Measurements from ENCODE around the gene CRKL.
"Not testable (repeated sequence)": the region's sequence is repeated elsewhere in the genome, so short reads cannot be mapped to it uniquely, and the experiment has no call there.

CRKL gene

DNA sequence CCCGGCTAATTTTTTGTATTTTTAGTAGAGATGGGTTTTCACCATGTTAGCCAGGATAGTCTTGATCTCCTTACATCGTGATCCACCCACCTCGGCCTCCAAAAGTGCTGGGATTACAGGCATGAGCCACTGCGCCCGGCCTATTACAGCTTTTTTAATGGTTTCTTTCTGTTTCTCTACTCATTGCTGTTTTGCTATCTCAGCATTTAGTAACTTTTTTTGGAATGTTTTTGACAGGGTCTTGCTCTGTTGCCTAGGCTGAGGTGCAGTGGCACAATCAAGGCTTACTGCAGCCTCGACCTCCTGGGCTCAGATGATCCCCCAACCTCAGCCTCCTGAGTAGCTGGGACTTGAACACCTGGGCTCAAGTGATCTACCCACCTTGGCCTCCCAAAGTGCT, 4.7 kb upstream of the CRKL start:
- Mint-ChIP-seq H3K9me3 (no peaks in the 10 kb centered on the region), H3K4me1 (ENCODE audit: low read depth) (peaks cover 10% of the 10 kb centered on the region), H3K27me3 (no peaks in the 10 kb centered on the region), H3K4me3 (no peak overlapping the region), H3K36me3 (ENCODE audit: low read depth) (no peaks in the 10 kb centered on the region), H3K27ac (no peak overlapping the region)

GRCh38 chr22:20918663-20919218, 1.5 kb downstream of the CRKL start:
- H3K9me3 Mint-ChIP-seq, result no peaks in the 10 kb centered on the region
- H3K4me3 Mint-ChIP-seq, result peak overlapping the region; percentile 98
- H3K36me3 Mint-ChIP-seq (ENCODE audit: low read depth), result peaks cover 31% of the 10 kb centered on the region
- H3K27ac Mint-ChIP-seq, result peak overlapping the region; percentile 87
- peaks cover 34% of the 10 kb centered on the region for H3K4me1 Mint-ChIP-seq (ENCODE audit: low read depth)
- no peaks in the 10 kb centered on the region for H3K27me3 Mint-ChIP-seq

GRCh38 chr22:20919718-20920117, 2.5 kb downstream of the CRKL start:
- Mint-ChIP-seq H3K9me3 (no peaks in the 10 kb centered on the region), H3K36me3 (ENCODE audit: low read depth) (peaks cover 33% of the 10 kb centered on the region), H3K27ac (peak overlapping the region; percentile 50), H3K4me1 (ENCODE audit: low read depth) (peaks cover 43% of the 10 kb centered on the region), H3K4me3 (peak overlapping the region; percentile 98), H3K27me3 (no peaks in the 10 kb centered on the region)

GRCh38 chr22:20920881-20921203, 3.6 kb downstream of the CRKL start:
- Mint-ChIP-seq H3K27me3 (no peaks in the 10 kb centered on the region), H3K27ac (peak overlapping the region; percentile 26), H3K4me3 (peak overlapping the region; percentile 98), H3K9me3 (no peaks in the 10 kb centered on the region), H3K36me3 (ENCODE audit: low read depth) (peaks cover 44% of the 10 kb centered on the region), H3K4me1 (ENCODE audit: low read depth) (peaks cover 55% of the 10 kb centered on the region)

DNA sequence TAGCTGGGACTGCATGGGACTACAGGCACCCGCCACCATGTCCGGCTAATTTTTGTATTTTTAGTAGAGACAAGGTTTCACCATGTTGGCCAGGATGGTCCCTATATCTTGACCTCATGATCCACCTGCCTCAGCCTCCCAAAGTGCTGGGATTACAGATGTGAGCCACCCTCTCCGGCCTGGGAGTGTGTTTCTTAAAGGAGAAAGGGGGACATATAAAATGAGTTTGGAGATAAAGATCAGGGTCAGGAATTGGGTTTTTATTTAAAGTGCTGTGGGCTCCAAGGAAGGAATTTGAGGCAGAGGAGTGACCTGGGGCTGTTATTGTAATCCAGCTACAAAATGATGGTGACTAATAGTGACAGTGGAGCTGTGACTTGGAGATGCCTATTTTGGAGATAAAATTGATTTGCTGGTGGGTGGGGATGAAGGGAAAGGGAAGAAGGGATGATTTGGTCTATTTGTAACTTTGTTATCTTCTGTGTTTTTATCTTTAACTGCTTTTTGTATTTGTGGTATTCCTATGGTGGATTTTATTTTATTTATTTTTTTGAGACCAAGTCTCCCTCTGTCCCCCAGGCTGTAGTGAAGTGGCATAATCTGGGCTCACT, 5.0 kb downstream of the CRKL start:
- peak overlapping the region; percentile 3 for H3K4me3 Mint-ChIP-seq
- H3K4me1 Mint-ChIP-seq (ENCODE audit: low read depth), result peaks cover 60% of the 10 kb centered on the region
- no peaks in the 10 kb centered on the region for H3K27me3 Mint-ChIP-seq
- no peaks in the 10 kb centered on the region for H3K9me3 Mint-ChIP-seq
- peak overlapping the region; percentile 53 for H3K27ac Mint-ChIP-seq
- H3K36me3 Mint-ChIP-seq (ENCODE audit: low read depth), result peaks cover 51% of the 10 kb centered on the region

DNA sequence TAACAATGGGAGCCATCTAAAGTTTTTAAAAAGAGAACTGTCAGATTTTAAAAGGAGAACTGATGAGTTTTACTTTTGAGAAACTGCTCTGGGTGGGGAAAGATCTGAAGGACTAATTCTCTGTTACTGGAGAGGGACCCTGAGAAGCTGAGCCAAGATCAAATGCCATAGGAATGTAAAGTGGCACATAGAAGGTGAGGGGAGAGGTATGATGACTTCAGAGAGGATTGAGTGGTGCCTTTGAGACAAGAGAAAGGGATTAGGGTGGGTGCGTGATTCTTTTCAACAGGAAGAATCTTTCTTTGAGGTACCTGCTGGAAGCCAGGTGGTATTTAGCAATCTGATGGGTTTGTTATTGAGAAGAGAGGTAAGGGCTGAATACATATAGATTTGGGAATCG, 9.0 kb downstream of the CRKL start:
- no peaks in the 10 kb centered on the region for H3K27me3 Mint-ChIP-seq
- H3K27ac Mint-ChIP-seq, result peak overlapping the region; percentile 0
- no peak overlapping the region for H3K4me3 Mint-ChIP-seq
- peaks cover 38% of the 10 kb centered on the region for H3K36me3 Mint-ChIP-seq (ENCODE audit: low read depth)
- peaks cover 64% of the 10 kb centered on the region for H3K4me1 Mint-ChIP-seq (ENCODE audit: low read depth)
- H3K9me3 Mint-ChIP-seq, result no peaks in the 10 kb centered on the region

DNA sequence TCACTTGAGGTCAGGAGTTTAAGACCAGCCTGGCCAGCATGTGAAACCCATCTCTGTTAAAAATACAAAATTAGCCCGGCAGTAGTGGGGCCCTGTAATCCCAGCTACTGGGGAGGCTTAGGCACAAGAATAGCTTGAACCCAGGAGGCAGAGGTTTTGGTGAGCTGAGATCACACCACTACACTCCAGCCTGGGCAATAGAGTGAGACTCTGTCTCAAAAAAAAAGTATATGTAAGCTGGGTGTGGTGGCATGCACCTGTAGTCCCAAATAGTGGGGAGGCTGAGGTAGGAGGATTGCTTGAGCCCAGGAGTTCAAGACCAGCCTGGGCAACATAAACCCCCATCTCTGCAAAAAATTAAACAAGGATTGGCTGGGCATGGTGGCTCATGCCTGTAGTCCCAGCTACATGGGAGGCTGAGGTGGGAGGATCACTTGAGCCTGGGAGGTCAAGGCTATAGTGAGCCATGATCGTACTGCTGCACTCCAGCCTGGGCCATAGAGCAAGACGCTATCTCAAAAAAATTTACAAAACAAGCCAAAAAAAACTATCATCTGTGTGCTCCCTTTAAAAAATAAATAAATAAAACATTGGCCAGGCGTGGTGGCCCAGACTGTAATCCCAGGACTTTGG, 10.8 kb downstream of the CRKL start:
- Mint-ChIP-seq H3K36me3 (ENCODE audit: low read depth) (peaks cover 37% of the 10 kb centered on the region), H3K27ac (no peak overlapping the region)

GRCh38 chr22:20928573-20928967, 11.4 kb downstream of the CRKL start:
- Mint-ChIP-seq H3K4me3 (no peak overlapping the region), H3K36me3 (ENCODE audit: low read depth) (peaks cover 39% of the 10 kb centered on the region), H3K27me3 (no peaks in the 10 kb centered on the region), H3K9me3 (no peaks in the 10 kb centered on the region), H3K27ac (no peak overlapping the region), H3K4me1 (ENCODE audit: low read depth) (peaks cover 58% of the 10 kb centered on the region)

More for the DNA sequence above, 10.8 kb downstream of the CRKL start:
- Mint-ChIP-seq H3K4me1 (ENCODE audit: low read depth) (peaks cover 58% of the 10 kb centered on the region), H3K9me3 (no peaks in the 10 kb centered on the region), H3K4me3 (no peak overlapping the region), H3K27me3 (no peaks in the 10 kb centered on the region)

DNA sequence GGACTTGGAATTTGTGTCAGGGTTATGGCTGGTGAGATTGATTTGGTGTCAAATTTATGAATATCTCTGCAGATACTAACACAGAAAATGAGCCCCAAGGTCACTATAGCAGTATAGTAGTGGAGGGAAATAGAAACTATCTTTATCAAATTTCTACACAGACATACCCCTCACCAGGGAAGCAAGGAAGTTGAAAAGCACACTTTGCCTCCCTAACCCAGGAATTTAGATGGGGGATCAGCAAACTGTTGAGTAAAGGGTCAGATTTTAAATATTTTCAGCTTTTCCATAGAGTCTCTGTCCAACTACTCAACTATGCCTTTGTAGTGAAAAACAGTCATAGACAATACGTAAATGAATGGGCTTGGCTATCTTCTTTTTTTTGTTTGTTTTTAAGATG, 12.8 kb downstream of the CRKL start:
- Mint-ChIP-seq H3K36me3 (ENCODE audit: low read depth) (peaks cover 48% of the 10 kb centered on the region), H3K9me3 (no peaks in the 10 kb centered on the region), H3K4me3 (no peak overlapping the region), H3K27me3 (no peaks in the 10 kb centered on the region), H3K4me1 (ENCODE audit: low read depth) (peaks cover 56% of the 10 kb centered on the region), H3K27ac (no peak overlapping the region)

- Mint-ChIP-seq H3K4me1 (ENCODE audit: low read depth) (peaks cover 56% of the 10 kb centered on the region), H3K36me3 (ENCODE audit: low read depth) (peaks cover 47% of the 10 kb centered on the region)
- H3K4me3 Mint-ChIP-seq, H3K9me3 Mint-ChIP-seq, H3K27me3 Mint-ChIP-seq, H3K27ac Mint-ChIP-seq: not testable (repeated sequence)
Observed at GRCh38 chr22:20930435-20930834, 13.2 kb downstream of the CRKL start.

DNA sequence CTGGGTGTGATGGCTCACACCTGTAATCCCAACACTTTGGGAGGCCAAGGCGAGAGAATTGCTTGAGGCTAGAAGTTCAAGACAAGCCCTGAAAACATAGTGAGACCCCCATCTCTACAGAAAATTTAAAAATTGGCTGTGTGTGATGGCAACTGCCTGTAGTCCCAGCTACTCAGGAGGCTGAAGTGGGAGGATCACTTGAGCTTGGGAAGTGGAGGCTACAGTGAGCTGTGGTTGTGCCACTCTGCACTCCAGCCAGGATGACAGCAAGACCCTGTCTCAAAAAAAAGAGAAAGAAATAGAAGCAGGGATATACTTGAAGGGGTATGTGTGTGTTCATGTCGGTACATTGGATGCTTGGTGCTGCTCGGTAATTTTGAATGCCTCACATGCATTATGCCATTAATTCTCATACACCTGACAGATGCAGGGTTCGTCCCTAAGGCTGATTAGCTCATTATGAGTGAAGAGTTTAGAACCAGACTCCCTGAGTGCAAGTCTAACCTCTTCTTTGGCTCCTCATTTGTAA, 14.0 kb downstream of the CRKL start:
- Mint-ChIP-seq H3K4me1 (ENCODE audit: low read depth) (peaks cover 54% of the 10 kb centered on the region), H3K4me3 (no peak overlapping the region), H3K36me3 (ENCODE audit: low read depth) (peaks cover 45% of the 10 kb centered on the region), H3K9me3 (no peaks in the 10 kb centered on the region), H3K27ac (no peak overlapping the region), H3K27me3 (no peaks in the 10 kb centered on the region)

DNA sequence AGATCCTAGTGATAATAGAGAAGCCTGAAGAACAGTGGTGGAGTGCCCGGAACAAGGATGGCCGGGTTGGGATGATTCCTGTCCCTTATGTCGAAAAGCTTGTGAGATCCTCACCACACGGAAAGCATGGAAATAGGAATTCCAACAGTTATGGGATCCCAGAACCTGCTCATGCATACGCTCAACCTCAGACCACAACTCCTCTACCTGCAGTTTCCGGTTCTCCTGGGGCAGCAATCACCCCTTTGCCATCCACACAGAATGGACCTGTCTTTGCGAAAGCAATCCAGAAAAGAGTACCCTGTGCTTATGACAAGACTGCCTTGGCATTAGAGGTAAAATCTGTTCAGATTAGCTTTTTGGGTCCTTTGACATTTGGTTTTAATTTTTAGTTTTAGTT, 16.7 kb downstream of the CRKL start:
- H3K27me3 Mint-ChIP-seq, result no peaks in the 10 kb centered on the region
- H3K9me3 Mint-ChIP-seq, result no peaks in the 10 kb centered on the region
- H3K4me1 Mint-ChIP-seq (ENCODE audit: low read depth), result peaks cover 68% of the 10 kb centered on the region
- H3K27ac Mint-ChIP-seq, result no peak overlapping the region
- peaks cover 63% of the 10 kb centered on the region for H3K36me3 Mint-ChIP-seq (ENCODE audit: low read depth)
- H3K4me3 Mint-ChIP-seq, result no peak overlapping the region

DNA sequence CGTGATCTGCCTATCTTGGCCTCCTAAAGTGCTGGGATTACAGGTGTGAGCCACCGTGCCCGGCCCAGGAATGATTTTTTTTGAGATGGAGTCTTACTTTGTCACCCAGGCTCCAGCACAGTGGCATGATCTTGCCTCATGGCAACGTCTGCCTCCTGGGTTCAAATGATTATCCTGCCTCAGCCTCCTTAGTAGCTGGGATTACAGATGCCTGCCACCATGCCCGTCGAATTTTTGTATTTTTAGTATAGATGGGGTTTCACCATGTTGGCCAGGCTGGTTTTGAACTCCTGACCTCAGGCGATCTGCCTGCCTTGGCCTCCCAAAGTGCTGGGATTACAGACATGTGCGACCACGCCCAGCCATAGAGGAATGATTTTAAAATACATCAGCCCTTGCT, 17.8 kb downstream of the CRKL start:
- H3K36me3 Mint-ChIP-seq (ENCODE audit: low read depth), result peaks cover 65% of the 10 kb centered on the region

DNA sequence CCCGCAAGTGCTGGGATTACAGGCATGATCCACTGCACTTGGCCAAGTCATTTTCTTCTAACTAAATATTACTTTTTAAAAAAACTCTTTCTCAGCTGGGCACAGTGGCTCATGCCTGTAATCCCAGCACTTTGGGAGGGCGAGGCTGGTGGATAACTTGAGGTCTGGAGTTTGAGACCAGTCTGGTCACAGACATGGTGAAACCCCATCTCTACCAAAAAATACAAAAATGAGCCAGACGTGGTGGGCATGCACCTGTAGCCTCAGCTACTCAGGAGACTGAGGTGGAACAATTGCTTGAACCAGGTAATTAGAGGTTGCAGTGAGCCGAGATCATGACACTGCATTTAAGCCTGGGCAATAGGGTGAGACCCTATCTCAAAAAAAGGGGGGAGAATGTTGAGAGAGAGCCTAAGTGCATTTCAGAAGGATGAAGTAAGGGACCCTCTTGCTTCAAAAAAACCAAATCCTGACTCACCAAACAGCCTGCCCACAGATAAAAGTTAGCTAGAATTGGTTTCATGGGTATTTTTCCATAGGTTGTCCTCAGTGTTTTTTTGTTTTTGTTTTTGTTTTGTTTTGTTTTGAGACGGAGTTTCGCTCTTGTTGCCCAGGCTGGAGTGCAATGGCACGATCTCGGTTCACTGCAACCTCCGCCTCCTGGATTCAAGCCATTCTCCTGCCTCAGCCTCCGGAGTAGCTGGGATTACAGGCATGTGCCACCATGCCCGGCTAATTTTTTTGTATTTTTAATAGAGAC, 18.8 kb downstream of the CRKL start:
- peaks cover 76% of the 10 kb centered on the region for H3K4me1 Mint-ChIP-seq (ENCODE audit: low read depth)
- H3K27me3 Mint-ChIP-seq, H3K4me3 Mint-ChIP-seq, H3K9me3 Mint-ChIP-seq: not testable (repeated sequence)
- H3K27ac Mint-ChIP-seq, result peak overlapping the region; percentile 55
- peaks cover 73% of the 10 kb centered on the region for H3K36me3 Mint-ChIP-seq (ENCODE audit: low read depth)

More for the DNA sequence above, 17.8 kb downstream of the CRKL start:
- H3K4me3 Mint-ChIP-seq, H3K27ac Mint-ChIP-seq, H3K27me3 Mint-ChIP-seq, H3K9me3 Mint-ChIP-seq: not testable (repeated sequence)
- H3K4me1 Mint-ChIP-seq (ENCODE audit: low read depth), result peaks cover 73% of the 10 kb centered on the region

Data from stimulated activated naive CD8-positive, alpha-beta T cell treated with anti-CD3 and anti-CD28 coated beads, Interleukin-15, Interleukin-2, amounts not matched to agents 100 ng/mL and 50 ng/mL, for 24 hours (primary cell).